Ishikawa (cell line): ENCODE data around the gene CATSPERB.

Source experiments
- CREB1 ChIP-seq: IDR thresholded peaks from 2 replicates; pipeline ENCODE4 v1.6.1; 2012; ENCODE audit warnings: low read depth
- EGR1 ChIP-seq: IDR thresholded peaks from 2 replicates; pipeline ENCODE4 v1.6.1; 2012
- EP300 ChIP-seq: IDR thresholded peaks from 2 replicates; pipeline ENCODE4 v1.6.1; 2012; ENCODE audit warnings: borderline replicate concordance
- MAX ChIP-seq: IDR thresholded peaks from 2 replicates; pipeline ENCODE4 v1.6.1; 2012
- TAF1 ChIP-seq: IDR thresholded peaks from 2 replicates; pipeline ENCODE4 v1.6.1; 2012; ENCODE audit warnings: low read depth, mild to moderate bottlenecking
- TCF12 ChIP-seq: IDR thresholded peaks from 2 replicates; pipeline ENCODE4 v1.6.1; 2012; ENCODE audit warnings: low read depth
- TEAD4 ChIP-seq: IDR thresholded peaks from 2 replicates; pipeline ENCODE4 v1.6.1; 2012
- TF ChIP-seq, protein P1 (sequence below): IDR thresholded peaks from 2 replicates; pipeline ENCODE4 v1.6.1; 2012; ENCODE audit warnings: low read depth, mild to moderate bottlenecking

DNA sequence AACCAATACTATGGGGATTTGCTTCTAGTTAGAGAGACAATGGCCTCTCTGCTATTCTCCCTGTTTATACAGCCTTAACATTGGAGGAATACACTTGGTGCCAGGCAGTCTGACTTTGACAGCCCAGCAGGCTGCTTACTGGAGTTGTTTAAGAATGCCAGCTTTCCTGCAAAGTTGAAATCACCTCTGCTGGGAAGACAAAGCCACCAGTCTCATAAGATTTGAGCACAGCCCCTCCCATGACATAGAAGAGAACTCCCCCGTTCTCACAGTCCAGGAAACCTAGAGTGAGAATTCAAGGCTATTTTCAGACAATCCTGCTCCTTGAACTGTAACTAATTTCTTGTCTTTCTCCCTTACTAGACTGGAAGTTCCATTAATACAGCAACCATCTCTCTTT lies 21.1 kb upstream of the CATSPERB start:
- no peak for TF ChIP-seq TEAD4
- no peak for TF ChIP-seq EP300
- TF ChIP-seq EGR1, result no peak
- no peak for TF ChIP-seq TCF12
- no peak for TF ChIP-seq CREB1
- no peak for TF ChIP-seq TAF1
- TF ChIP-seq, protein P1, sequence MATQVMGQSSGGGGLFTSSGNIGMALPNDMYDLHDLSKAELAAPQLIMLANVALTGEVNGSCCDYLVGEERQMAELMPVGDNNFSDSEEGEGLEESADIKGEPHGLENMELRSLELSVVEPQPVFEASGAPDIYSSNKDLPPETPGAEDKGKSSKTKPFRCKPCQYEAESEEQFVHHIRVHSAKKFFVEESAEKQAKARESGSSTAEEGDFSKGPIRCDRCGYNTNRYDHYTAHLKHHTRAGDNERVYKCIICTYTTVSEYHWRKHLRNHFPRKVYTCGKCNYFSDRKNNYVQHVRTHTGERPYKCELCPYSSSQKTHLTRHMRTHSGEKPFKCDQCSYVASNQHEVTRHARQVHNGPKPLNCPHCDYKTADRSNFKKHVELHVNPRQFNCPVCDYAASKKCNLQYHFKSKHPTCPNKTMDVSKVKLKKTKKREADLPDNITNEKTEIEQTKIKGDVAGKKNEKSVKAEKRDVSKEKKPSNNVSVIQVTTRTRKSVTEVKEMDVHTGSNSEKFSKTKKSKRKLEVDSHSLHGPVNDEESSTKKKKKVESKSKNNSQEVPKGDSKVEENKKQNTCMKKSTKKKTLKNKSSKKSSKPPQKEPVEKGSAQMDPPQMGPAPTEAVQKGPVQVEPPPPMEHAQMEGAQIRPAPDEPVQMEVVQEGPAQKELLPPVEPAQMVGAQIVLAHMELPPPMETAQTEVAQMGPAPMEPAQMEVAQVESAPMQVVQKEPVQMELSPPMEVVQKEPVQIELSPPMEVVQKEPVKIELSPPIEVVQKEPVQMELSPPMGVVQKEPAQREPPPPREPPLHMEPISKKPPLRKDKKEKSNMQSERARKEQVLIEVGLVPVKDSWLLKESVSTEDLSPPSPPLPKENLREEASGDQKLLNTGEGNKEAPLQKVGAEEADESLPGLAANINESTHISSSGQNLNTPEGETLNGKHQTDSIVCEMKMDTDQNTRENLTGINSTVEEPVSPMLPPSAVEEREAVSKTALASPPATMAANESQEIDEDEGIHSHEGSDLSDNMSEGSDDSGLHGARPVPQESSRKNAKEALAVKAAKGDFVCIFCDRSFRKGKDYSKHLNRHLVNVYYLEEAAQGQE, result no peak
- TF ChIP-seq MAX, result no peak
